Amniotic epithelial cell (primary cell): Measurements from ENCODE around the gene LRFN4.
"Not testable (repeated sequence)": the region's sequence is repeated elsewhere in the genome, so short reads cannot be mapped to it uniquely, and the experiment has no call there.

Experiments used
- DNase-seq: peaks from one replicate; pipeline ENCODE4 v3.0.0-alpha.2; 2010; ENCODE audit warnings: low read depth

The LRFN4 gene

DNA sequence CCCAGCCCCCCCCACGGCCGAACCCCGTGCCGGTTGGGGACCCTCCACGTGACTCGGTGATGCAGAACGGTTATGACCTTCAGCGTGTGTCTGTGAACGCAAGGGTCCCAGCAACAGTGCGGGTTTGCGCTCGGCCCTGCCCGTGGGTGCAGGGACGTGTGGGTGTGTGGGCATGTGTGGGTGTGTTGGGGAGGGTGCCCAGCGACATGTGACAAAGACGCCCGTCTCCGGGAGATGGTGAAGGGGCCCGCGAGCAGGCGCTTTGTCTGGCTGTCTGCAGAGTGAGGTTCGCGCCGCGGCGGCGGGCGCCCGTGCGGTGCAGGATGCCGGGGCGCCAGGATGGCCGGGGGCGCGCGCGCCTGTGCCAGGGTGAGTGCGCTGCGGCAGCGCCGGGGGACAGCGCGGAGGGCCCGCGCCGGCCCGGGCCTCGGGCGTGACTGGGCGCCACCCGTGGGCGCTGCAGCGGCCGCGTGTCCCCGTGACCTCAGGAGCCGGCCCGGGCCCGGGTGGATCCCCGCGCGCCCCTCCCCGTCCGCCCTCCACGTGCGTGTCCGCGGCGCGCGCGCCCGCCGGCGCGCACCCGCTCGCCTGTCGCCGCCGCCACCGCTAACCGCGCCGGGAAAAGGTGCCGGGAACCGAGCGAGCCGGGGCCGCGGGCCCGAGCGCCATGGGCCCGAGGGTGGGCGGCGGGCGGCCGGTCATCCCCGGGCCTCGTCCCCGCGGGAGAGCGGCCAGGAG is at the start of gene LRFN4:
TSS of gene LRFN4 (plus strand) at position 569 of the 738 bp plus-strand sequence. CDS start 681 bp downstream, outside the sequence.
- DNase-seq = no peak

DNA sequence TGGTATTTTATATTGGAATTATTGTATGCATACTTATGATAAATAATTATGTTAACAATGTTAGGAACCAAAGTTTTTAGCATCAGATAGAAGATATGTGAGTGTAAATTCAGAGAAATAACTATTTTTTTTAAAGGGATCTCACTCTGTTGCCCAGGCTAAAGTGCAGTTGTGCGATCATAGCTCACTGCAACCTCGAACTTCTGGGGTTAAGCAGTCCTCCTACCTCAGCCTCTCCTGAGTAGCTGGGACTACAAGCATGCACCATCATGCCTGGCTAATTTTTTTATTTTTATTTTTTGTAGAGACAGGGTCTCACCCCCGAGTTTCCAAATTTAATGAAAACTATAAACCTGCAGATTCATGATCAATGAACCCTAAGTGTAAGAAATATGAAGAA is 47.3 kb upstream of the LRFN4 start:
- DNase-seq = no peak

DNA sequence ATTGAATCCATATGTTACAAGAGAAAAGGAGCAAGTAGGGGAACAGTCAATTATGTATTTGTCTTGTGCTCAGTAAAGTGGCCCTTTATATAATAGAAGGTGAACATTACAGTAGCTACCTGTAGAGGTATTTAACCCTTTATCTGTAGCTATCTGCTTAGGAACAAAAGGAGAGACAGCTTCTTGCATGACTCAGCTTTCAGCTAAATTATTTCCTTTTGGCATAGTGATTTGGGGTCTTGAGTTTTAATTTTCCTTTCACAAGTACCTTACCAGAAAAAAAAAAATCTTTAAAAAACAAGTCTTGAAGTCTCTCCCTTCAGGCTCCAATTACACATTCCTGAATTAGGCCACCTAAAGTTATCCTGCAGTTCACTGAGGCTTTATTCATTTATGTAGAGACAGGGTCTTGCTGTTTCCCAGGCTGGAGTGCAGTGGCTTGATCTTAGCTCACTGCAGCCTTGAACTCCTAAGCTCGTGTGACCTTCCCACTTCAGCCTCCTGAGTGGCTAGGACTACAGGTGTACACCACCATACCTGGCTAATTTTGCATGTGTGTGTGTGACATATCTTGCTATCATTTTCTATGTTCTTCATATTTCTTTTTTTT is 46.2 kb upstream of the LRFN4 start:
- DNase-seq = no peak

DNA sequence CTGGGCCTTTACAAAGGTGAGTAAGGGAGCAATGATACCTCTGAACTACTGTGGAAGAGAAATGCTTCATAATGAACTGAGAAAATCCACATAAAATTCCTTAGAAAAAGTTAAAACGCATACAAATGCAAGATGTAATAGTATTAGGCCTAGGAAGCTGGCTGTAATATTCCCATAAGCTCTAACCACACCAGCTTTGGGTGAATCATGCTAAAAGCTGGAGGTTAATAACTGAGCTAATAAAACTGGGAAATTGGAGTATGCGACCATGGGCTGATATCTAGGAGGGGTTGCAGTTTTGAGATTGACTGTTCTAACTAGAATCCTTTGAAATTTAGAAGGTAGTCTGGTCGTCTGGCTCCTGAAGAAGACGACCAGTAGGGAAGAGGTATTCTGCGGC is 42.2 kb upstream of the LRFN4 start:
- peak; percentile 40 for DNase-seq

DNA sequence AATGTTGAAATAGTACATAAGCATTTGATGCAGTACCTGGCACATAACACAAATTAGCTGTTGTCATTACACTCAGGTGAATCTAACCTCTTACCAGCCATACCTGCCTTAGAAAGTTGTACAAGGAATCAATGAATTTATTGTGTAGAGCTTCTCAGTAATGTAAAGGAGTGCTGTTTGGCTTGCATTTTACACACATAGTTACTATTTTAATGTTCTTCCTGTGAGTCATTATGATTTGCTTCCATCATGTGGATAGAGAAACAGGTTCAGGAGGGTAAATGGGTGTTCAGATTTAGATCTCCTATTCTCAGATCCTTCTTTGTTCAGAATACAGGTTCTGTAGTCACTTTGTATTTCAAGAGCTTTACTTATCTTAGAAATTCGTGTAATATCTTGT is 41.2 kb upstream of the LRFN4 start:
- DNase-seq = peak; percentile 17

DNA sequence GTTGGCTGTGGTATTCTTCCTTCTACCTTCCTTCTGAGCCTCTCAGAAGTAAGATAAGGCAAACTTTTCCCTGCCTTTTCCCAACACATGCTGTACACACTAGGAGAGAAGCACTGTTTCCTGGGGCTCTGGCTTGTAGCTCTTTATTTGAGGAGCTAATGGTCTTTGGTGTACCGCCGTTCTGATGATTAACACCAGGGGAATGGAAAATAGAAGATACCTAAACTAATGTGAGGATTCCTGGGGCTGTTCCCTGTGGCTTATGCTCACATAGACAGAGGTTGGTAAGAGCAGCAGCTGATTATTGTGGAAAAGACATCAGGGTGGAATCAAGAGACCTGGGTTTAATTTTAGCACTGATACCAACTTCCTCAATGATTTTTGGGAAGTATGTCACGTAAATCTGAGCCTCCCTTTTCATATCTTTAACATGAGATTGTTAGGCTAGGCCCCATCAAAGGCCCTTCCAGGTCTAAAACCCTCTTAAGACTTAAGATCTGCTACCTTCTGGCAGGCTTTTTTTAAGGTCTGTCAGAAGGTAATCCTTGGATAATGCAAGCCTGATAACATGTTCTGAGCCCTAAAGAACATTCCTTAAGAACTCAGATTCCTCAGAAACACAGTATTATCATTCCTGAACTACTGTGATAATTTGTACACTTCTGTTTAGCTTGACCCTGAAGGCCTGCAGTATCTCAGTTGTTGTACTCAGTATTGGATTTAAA is 38.5 kb upstream of the LRFN4 start:
- peak; percentile 92 for DNase-seq

GRCh38 chr11:66820381-66820780 is 36.5 kb upstream of the LRFN4 start:
- peak; percentile 87 for DNase-seq

- peak; percentile 97 for DNase-seq
Measured at GRCh38 chr11:66820901-66821300, 36.0 kb upstream of the LRFN4 start.

GRCh38 chr11:66823700-66824099 is 33.2 kb upstream of the LRFN4 start:
- no peak for DNase-seq

GRCh38 chr11:66824573-66824972 is 32.3 kb upstream of the LRFN4 start:
- not testable (repeated sequence) for DNase-seq

DNA sequence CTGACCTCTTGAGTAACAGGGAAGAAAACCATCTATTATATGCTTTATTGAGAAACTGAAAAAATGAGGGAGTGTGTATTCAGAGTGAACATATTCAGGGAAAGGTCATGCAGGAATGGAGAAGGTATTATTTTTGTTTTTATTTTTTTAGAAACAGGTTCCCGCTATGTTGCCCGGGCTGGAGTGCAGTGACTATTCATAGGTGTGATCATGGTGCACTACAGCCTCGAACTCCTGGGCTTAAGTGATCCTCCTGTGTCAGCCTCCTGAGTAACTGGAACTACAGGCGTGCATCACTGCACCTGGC is 22.4 kb upstream of the LRFN4 start:
- DNase-seq = no peak

- DNase-seq = peak; percentile 53
Measured at GRCh38 chr11:66834943-66835342, 21.9 kb upstream of the LRFN4 start.

- DNase-seq = peak; percentile 87
Measured at GRCh38 chr11:66835768-66836405, 21.0 kb upstream of the LRFN4 start.

GRCh38 chr11:66840317-66841091 is 16.4 kb upstream of the LRFN4 start:
- DNase-seq = peak; percentile 31

- no peak for DNase-seq
Measured at GRCh38 chr11:66841861-66842260, 15.0 kb upstream of the LRFN4 start.

DNA sequence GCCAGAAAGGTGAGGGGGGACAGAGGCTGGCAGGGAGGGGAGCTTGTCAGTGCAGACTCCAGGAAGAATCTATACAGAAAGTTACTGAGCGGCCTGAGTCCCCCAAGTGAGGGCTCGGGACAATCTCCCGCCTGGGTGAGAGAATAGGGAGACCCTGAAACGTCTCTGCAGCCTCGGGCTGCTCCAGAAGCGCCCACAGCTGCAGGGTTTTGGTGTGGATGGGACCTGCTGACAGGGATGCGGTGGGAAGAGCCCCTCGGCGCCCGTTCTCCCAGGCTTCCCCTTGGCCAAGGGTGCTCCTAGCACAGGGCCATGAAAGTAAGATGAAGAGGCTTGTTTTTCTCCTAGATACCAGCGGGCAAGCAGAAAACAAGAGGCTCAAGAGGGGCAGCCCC is 14.4 kb upstream of the LRFN4 start:
- DNase-seq = no peak

DNA sequence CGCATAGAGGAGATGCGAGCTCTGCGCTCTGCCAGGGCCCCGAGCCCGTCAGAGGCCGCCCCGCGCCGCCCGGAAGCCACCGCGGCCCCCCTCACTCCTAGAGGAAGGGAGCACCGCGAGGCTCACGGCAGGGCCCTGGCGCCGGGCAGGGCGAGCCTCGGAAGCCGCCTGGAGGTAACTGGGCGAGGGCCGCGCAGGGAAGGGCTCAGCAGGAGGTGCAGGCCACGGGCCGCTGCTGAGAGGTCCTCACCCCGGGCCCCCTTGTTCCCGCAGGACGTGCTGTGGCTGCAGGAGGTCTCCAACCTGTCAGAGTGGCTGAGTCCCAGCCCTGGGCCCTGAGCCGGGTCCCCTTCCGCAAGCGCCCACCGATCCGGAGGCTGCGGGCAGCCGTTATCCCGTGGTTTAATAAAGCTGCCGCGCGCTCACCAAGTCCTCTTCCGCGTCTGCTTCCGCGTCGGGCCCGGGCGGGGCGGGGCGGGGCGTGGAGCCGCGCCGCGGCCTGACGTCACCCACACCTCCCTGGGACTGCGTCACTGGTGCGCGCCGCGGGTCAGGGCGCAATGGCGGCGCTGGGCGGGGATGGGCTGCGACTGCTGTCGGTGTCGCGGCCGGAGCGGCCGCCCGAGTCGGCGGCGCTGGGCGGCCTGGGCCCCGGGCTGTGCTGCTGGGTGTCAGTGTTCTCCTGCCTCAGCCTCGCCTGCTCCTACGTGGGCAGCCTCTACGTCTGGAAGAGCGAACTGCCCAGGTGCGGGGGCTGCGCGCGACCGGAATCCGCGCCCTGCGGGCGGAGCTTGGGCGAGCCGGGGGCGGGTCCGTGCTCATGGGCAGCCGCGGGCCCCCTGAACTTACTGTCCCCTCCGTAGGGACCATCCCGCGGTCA is 13.7 kb upstream of the LRFN4 start, which contains the start of gene RCE1:
TSS of gene RCE1 (plus strand) at position 546 of the 880 bp plus-strand sequence. CDS start at position 561, 15 bp downstream.
- peak; percentile 79 for DNase-seq

GRCh38 chr11:66843776-66844495 is 12.9 kb upstream of the LRFN4 start:
- no peak for DNase-seq

GRCh38 chr11:66844496-66845142 is 12.2 kb upstream of the LRFN4 start:
- DNase-seq = no peak
